ENCODE measurements around the gene ICAM3. TPM values are rescaled to one million over a fixed set of nuclear protein-coding genes. Genes with fewer than 3 reads are reported as not detected.
A peak's percentile ranks its signal among the peaks of the same experiment; 100 is the strongest.

ICAM3 gene
- total RNA-seq, 1 experiment from 2014 or later: 28.3 TPM

DNA sequence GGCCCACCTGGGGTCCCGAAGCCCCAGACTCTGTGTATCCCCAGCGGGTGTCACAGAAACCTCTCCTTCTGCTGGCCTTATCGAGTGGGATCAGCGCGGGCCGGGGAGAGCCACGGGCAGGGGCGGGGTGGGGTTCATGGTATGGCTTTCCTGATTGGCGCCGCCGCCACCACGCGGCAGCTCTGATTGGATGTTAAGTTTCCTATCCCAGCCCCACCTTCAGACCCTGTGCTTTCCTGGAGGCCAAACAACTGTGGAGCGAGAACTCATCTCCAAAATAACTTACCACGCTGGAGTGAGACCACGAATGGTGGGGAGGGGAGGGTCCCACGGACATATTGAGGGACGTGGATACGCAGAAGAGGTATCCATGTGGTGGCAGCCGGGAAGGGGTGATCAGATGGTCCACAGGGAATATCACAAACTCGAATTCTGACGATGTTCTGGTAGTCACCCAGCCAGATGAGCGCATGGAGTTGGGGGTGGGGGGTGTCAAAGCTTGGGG is 50.7 kb downstream of the ICAM3 start:
- H2BK5ac ChIP-seq (ENCODE audit: insufficient read length, low read length): no peak overlapping the region
- H2AFZ ChIP-seq (ENCODE audit: low read length): no peak overlapping the region
- H3K4me3 Mint-ChIP-seq: peak overlapping the region; percentile 59 to 92

More for the DNA sequence above, 50.7 kb downstream of the ICAM3 start:
- peaks cover 44% of the 10 kb centered on the region for H3K27me3 ChIP-seq (ENCODE audit: insufficient read depth, low read length)
- H2AK5ac ChIP-seq (ENCODE audit: insufficient read length, low read length): no peak overlapping the region
- H3K4me1 ChIP-seq (ENCODE audit: insufficient read depth, low read length): no peaks in the 10 kb centered on the region; the same call in 1 of the 2 replicates
- H3K23ac ChIP-seq (ENCODE audit: insufficient read length, low read depth, low read length): no peak overlapping the region
- H3K79me2 ChIP-seq (ENCODE audit: insufficient read depth, low read length): no peaks in the 10 kb centered on the region
- H3K4ac ChIP-seq (ENCODE audit: low read depth, low read length): no peak overlapping the region
- no peak overlapping the region for H4K91ac ChIP-seq (ENCODE audit: insufficient read length, low read depth, low read length)
- H4K8ac ChIP-seq (replicated peaks; ENCODE audit: insufficient read length, low read depth, low read length): no peak overlapping the region
- H3K4me1 Mint-ChIP-seq: peaks cover 11 to 44% of the 10 kb centered on the region in 2 experiments
- H3K23me2 ChIP-seq (ENCODE audit: insufficient read length, low read depth, low read length, poor library complexity, severe bottlenecking): peaks cover 32% of the 10 kb centered on the region
- no peaks in the 10 kb centered on the region for H3K9me3 ChIP-seq (ENCODE audit: control insufficient read depth, low read depth, low read length)
- H2BK120ac ChIP-seq (ENCODE audit: low read depth, low read length, poor library complexity, severe bottlenecking): no peak overlapping the region
- no peak overlapping the region for H2BK20ac ChIP-seq (ENCODE audit: low read depth, low read length, poor library complexity, severe bottlenecking)
- WGBS (ENCODE audit: extremely low coverage, insufficient read length, low lambda C conversion rate): no CpG with 5 or more reads among the region's 23 CpGs
- no peak overlapping the region for H3K27ac ChIP-seq (ENCODE audit: insufficient read length, low read depth, low read length)
- no peak overlapping the region for H4K5ac ChIP-seq (ENCODE audit: insufficient read length, low read depth, low read length)
- peaks cover 0 to 7% (median 0%) of the 10 kb centered on the region in 3 experiments; a peak in 4 of 7 replicates for H3K36me3 Mint-ChIP-seq (ENCODE audit: insufficient read depth in 1 of 3, low read depth in 3 of 3)
- peak overlapping the region; percentile 92 for H3K4me2 ChIP-seq (ENCODE audit: insufficient read depth, insufficient read length, low read length)
- no peak overlapping the region for H3K18ac ChIP-seq (ENCODE audit: insufficient read length, low read depth, low read length)
- H3K27ac Mint-ChIP-seq: no peak overlapping the region; a peak in 1 of 7 replicates
- H3K79me1 ChIP-seq (ENCODE audit: insufficient read depth, low read depth, low read length, poor library complexity, severe bottlenecking): no peaks in the 10 kb centered on the region
- no peaks in the 10 kb centered on the region for H4K20me1 ChIP-seq (ENCODE audit: control insufficient read depth, insufficient read depth, insufficient read length)
- H3K27me3 Mint-ChIP-seq (ENCODE audit: low read depth): peaks cover 87% of the 10 kb centered on the region
- H3T11ph ChIP-seq (ENCODE audit: low read length): no peak overlapping the region
- H3K14ac ChIP-seq (ENCODE audit: insufficient read depth, low read length): no peak overlapping the region
- DNase-seq: peak; percentile 84
- no peak overlapping the region for H2BK12ac ChIP-seq (ENCODE audit: insufficient read length, low read depth, low read length)
- TF ChIP-seq, protein P1, sequence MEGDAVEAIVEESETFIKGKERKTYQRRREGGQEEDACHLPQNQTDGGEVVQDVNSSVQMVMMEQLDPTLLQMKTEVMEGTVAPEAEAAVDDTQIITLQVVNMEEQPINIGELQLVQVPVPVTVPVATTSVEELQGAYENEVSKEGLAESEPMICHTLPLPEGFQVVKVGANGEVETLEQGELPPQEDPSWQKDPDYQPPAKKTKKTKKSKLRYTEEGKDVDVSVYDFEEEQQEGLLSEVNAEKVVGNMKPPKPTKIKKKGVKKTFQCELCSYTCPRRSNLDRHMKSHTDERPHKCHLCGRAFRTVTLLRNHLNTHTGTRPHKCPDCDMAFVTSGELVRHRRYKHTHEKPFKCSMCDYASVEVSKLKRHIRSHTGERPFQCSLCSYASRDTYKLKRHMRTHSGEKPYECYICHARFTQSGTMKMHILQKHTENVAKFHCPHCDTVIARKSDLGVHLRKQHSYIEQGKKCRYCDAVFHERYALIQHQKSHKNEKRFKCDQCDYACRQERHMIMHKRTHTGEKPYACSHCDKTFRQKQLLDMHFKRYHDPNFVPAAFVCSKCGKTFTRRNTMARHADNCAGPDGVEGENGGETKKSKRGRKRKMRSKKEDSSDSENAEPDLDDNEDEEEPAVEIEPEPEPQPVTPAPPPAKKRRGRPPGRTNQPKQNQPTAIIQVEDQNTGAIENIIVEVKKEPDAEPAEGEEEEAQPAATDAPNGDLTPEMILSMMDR (conservative IDR thresholded peaks at IDR 0.05): no peak
- no peak overlapping the region for H2BK15ac ChIP-seq (ENCODE audit: low read depth, low read length)
- H3K9ac ChIP-seq (ENCODE audit: extremely low read depth, insufficient read length, low read length): no peak overlapping the region
- no peak overlapping the region for H3K56ac ChIP-seq (ENCODE audit: insufficient read length, low read depth, low read length)
- H3K9me3 Mint-ChIP-seq: peaks cover 0 to 5% of the 10 kb centered on the region in 2 experiments; a peak in 3 of 5 replicates

Measured in H9 (cell line).